Keratinocyte (primary cell): ENCODE measurements around the gene TMEM207.

Source experiments
- CTCF ChIP-seq, 3 experiments: IDR thresholded peaks in 1 of 3; conservative IDR thresholded peaks in 1 of 3; optimal IDR thresholded peaks in 1 of 3; 2 replicates in 2 of 3; 3 replicates in 1 of 3; pipeline versions ENCODE3 to v1.5.1; 2011; ENCODE audit warnings: low read length in 3 of 3, mild to moderate bottlenecking in 3 of 3, moderate library complexity in 2 of 3, control low read depth in 1 of 3, inconsistent platforms in 1 of 3; ENCODE audit not compliant: insufficient read depth in 2 of 3; ENCODE audit errors: extremely low read depth in 1 of 3
- EZH2 ChIP-seq: IDR thresholded peaks from one replicate; pipeline ENCODE4 v1.6.1; 2012; ENCODE audit warnings: inconsistent platforms, mild to moderate bottlenecking, low read length, moderate library complexity

GRCh38 chr3:190436331-190436730 is 13.4 kb downstream of the TMEM207 start:
- TF ChIP-seq CTCF (optimal IDR thresholded peaks at IDR 0.05 in 1 of 3, IDR thresholded peaks at IDR 0.05 in 1 of 3, conservative IDR thresholded peaks at IDR 0.05 in 1 of 3; ENCODE audit: extremely low read depth in 1 of 3, insufficient read depth in 2 of 3, low read length in 3 of 3) (no peak), EZH2 (no peak)
